Raji (cell line): ENCODE data around the gene DEFB124.

ENCODE experiments used
- POLR2A ChIP-seq: IDR thresholded peaks from 2 replicates; pipeline ENCODE4 v1.6.1; 2011; ENCODE audit warnings: low read depth, low read length, control low read depth; ENCODE audit not compliant: insufficient read depth

The DEFB124 gene

GRCh38 chr20:31452575-31452974, 22.4 kb downstream of the DEFB124 start:
- no peak for TF ChIP-seq POLR2A

GRCh38 chr20:31449511-31450414, 25.2 kb downstream of the DEFB124 start:
- no peak for TF ChIP-seq POLR2A

GRCh38 chr20:31446084-31446819, 28.7 kb downstream of the DEFB124 start:
- no peak for TF ChIP-seq POLR2A

GRCh38 chr20:31440012-31440659, 34.8 kb downstream of the DEFB124 start, which contains the start of gene DEFB123:
Gene DEFB123 (plus strand): TSS chr20:31440632. CDS start chr20:31440699, 67 bp downstream.
- TF ChIP-seq POLR2A, result no peak

GRCh38 chr20:31430568-31431115, 44.3 kb downstream of the DEFB124 start:
- TF ChIP-seq POLR2A, result no peak

GRCh38 chr20:31425797-31426196, 49.1 kb downstream of the DEFB124 start:
- TF ChIP-seq POLR2A, result no peak

- no peak for TF ChIP-seq POLR2A
Observed at GRCh38 chr20:31418307-31418706, 56.6 kb downstream of the DEFB124 start.

- TF ChIP-seq POLR2A, result no peak
Observed at GRCh38 chr20:31415653-31416052, 59.3 kb downstream of the DEFB124 start.
